HCT116 (cell line): ENCODE measurements around the gene ADGRA1. TPM values are rescaled to one million over a fixed set of nuclear protein-coding genes. Genes with fewer than 3 reads are reported as not detected.

ENCODE experiments used
- ATAC-seq: fragments of 200-7000 bp; cut with Tn5 transposase; 2 replicates; pipeline ENCODE4 v1.9.1; 2020; ENCODE audit warnings: mild to moderate bottlenecking, moderate library complexity
- BruUV-seq: library from RNA; stranded (reverse); fragments of 400-500 nt; replicated peaks from 2 replicates; lab custom pipeline; 2021; lab: Mats Ljungman, UMichigan
- CTCF ChIA-PET: fragments of 300-600 bp; sonication (Branson Sonifier 250); formaldehyde crosslinking; loops from one replicate; lab custom pipeline; 2021; ENCODE audit warnings: antibody characterized with exemption; lab: Charles Lee
- POLR2A ChIA-PET: fragments of 300-600, 350-600 bp; sonication (Branson Sonifier 250); formaldehyde crosslinking; loops from one replicate; lab custom pipeline; 2021; ENCODE audit warnings: antibody characterized with exemption; lab: Charles Lee
- RAD21 ChIA-PET, 2 experiments: fragments of 300-600 bp; sonication (Branson Sonifier 250); formaldehyde crosslinking; loops; one replicate each; lab custom pipeline; 2023; ENCODE audit warnings: low total read pairs in 2 of 2; ENCODE audit not compliant: uncharacterized antibody in 2 of 2, unreplicated experiment in 2 of 2, low non-redundant PET in 1 of 2; lab: Charles Lee
- DNase-seq: peaks from one replicate; pipeline ENCODE4 v3.0.0-alpha.2; 2010; ENCODE audit warnings: low read depth, low spot score
- H2AFZ ChIP-seq: fragments of 200-600 bp; shearing (Covaris generic), sonication (generic); 2 replicates; pipeline ENCODE4 v1.6.1; 2017; ENCODE audit warnings: low read depth, mixed run types, mixed read lengths, antibody characterized with exemption, low read length; ENCODE audit not compliant: poor library complexity, severe bottlenecking
- H3K27ac ChIP-seq: 2 replicates; pipeline ENCODE4 v1.5.1; 2012; ENCODE audit warnings: low read depth, low read length
- H3K27me3 ChIP-seq: fragments of 200-600 bp; sonication (generic); 2 replicates; pipeline ENCODE4 v1.6.1; 2016; ENCODE audit warnings: mixed run types, low read length, mixed read lengths; ENCODE audit not compliant: insufficient read depth
- H3K36me3 ChIP-seq, 2 experiments: fragments of 200-500 bp in 1 of 2; fragments of 200-600 bp in 1 of 2; sonication (Bioruptor generic) in 1 of 2; sonication (generic) in 1 of 2; 2 replicates each; pipeline versions ENCODE4 v1.5.1 to v1.6.1; 2014 to 2016; ENCODE audit warnings: low read length in 2 of 2, inconsistent platforms in 1 of 2, mixed read lengths in 1 of 2, mixed run types in 1 of 2; ENCODE audit not compliant: insufficient read depth in 2 of 2, control insufficient read depth in 1 of 2
- H3K4me1 ChIP-seq, 2 experiments: fragments of 200-600 bp in 1 of 2; sonication (generic) in 1 of 2; 2 replicates each; pipeline versions ENCODE4 v1.5.1 to v1.6.1; 2012 to 2017; ENCODE audit warnings: low read length in 2 of 2, inconsistent platforms in 1 of 2, mild to moderate bottlenecking in 1 of 2, mixed read lengths in 1 of 2, mixed run types in 1 of 2, moderate library complexity in 1 of 2; ENCODE audit not compliant: insufficient read depth in 2 of 2, control insufficient read depth in 1 of 2
- H3K4me2 ChIP-seq: fragments of 200-600 bp; sonication (generic); 2 replicates; pipeline ENCODE4 v1.6.1; 2017; ENCODE audit warnings: mixed run types, low read length, mixed read lengths
- H3K4me3 ChIP-seq, 2 experiments: fragments of 200-600 bp in 1 of 2; sonication (generic) in 1 of 2; replicated peaks in 1 of 2; 2 replicates each; pipeline ENCODE4 v1.5.1; 2011 to 2016; ENCODE audit warnings: low read length in 2 of 2, control low read depth in 1 of 2, low read depth in 1 of 2, mild to moderate bottlenecking in 1 of 2, mixed read lengths in 1 of 2, mixed run types in 1 of 2
- H3K79me2 ChIP-seq: fragments of 200-600 bp; sonication (generic); 2 replicates; pipeline ENCODE4 v1.6.1; 2017; ENCODE audit warnings: mild to moderate bottlenecking, mixed run types, low read length, moderate library complexity, mixed read lengths; ENCODE audit not compliant: insufficient read depth
- H3K9ac ChIP-seq: fragments of 200-600 bp; sonication (generic); 2 replicates; pipeline ENCODE4 v1.6.1; 2016; ENCODE audit warnings: low read length, mixed read lengths
- H3K9me2 ChIP-seq: fragments of 200-600 bp; sonication (generic), shearing (Covaris generic); 2 replicates; pipeline ENCODE4 v1.6.1; 2017; ENCODE audit warnings: mixed run types, mild to moderate bottlenecking, moderate library complexity; ENCODE audit not compliant: insufficient read depth
- H3K9me3 ChIP-seq, 2 experiments: fragments of 200-500 bp in 1 of 2; fragments of 200-600 bp in 1 of 2; sonication (Bioruptor generic) in 1 of 2; sonication (generic) in 1 of 2; 2 replicates each; pipeline ENCODE4 v1.6.1; 2014 to 2017; ENCODE audit warnings: low read length in 2 of 2, mixed read lengths in 2 of 2, inconsistent platforms in 1 of 2, low read depth in 1 of 2, mild to moderate bottlenecking in 1 of 2, mixed run types in 1 of 2, moderate library complexity in 1 of 2; ENCODE audit not compliant: control insufficient read depth in 1 of 2, insufficient read depth in 1 of 2
- H4K20me1 ChIP-seq: fragments of 200-600 bp; sonication (generic), shearing (Covaris generic); 2 replicates; pipeline ENCODE4 v1.6.1; 2017; ENCODE audit warnings: mixed run types, mild to moderate bottlenecking, moderate library complexity; ENCODE audit not compliant: insufficient read depth
- EGR1 ChIP-seq: IDR thresholded peaks from 2 replicates; pipeline ENCODE4 v1.6.1; 2012; ENCODE audit warnings: low read depth
- ELF1 ChIP-seq: IDR thresholded peaks from 2 replicates; pipeline ENCODE4 v1.6.1; 2012; ENCODE audit warnings: low read depth, borderline replicate concordance
- FOSL1 ChIP-seq: IDR thresholded peaks from 2 replicates; pipeline ENCODE4 v1.6.1; 2012; ENCODE audit warnings: low read depth
- JUND ChIP-seq: IDR thresholded peaks from 2 replicates; pipeline ENCODE4 v1.6.1; 2012
- POLR2AphosphoS5 ChIP-seq: IDR thresholded peaks from 2 replicates; pipeline ENCODE4 v1.6.1; 2011; ENCODE audit warnings: mild to moderate bottlenecking, low read depth, low read length, moderate library complexity
- RAD21 ChIP-seq: IDR thresholded peaks from 2 replicates; pipeline ENCODE4 v1.6.1; 2012; ENCODE audit warnings: low read depth, mild to moderate bottlenecking
- SP1 ChIP-seq: IDR thresholded peaks from 2 replicates; pipeline ENCODE4 v1.6.1; 2012; ENCODE audit warnings: low read depth
- TCF7L2 ChIP-seq: IDR thresholded peaks from 2 replicates; pipeline ENCODE4 v1.7.0; 2011; ENCODE audit warnings: borderline replicate concordance, inconsistent platforms; ENCODE audit not compliant: insufficient read depth, insufficient read length; ENCODE audit errors: extremely low read depth
- YY1 ChIP-seq: IDR thresholded peaks from 2 replicates; pipeline ENCODE4 v1.6.1; 2011; ENCODE audit warnings: low read length, low read depth, moderate library complexity, mild to moderate bottlenecking; ENCODE audit not compliant: insufficient replicate concordance; ENCODE audit errors: extremely low read depth
- ZFX ChIP-seq: fragments of 450-650 bp; IDR thresholded peaks from 2 replicates; pipeline ENCODE4 v1.6.1; 2017
- ZNF274 ChIP-seq: fragments of 200-500 bp; sonication (Bioruptor generic); IDR thresholded peaks from 2 replicates; pipeline ENCODE4 v1.6.1; 2014; ENCODE audit warnings: mild to moderate bottlenecking, low read depth, low read length, inconsistent platforms
- intact Hi-C: fragments of 100-400 bp; cut with micrococcal nuclease; formaldehyde crosslinking; loops from 2 replicates; pipeline ENCODE4 v1.10.0; 2022
- total RNA-seq: library from RNA; stranded (reverse); gene quantifications from one replicate; pipeline ENCODE4 v1.2.1, GENCODE V29; 2021; ENCODE audit not compliant: unreplicated experiment
- TF ChIP-seq, protein P1 (sequence below): IDR thresholded peaks from 2 replicates; pipeline ENCODE4 v1.6.1; 2012
- TF ChIP-seq, protein P2 (sequence below): IDR thresholded peaks from 2 replicates; pipeline ENCODE4 v1.6.1; 2011; ENCODE audit warnings: mild to moderate bottlenecking, low read length, moderate library complexity; ENCODE audit not compliant: insufficient replicate concordance; ENCODE audit errors: extremely low read depth
- TF ChIP-seq, protein P3 (sequence below), 3 experiments: fragments of 200-600 bp in 1 of 3; sonication (generic) in 1 of 3; IDR thresholded peaks in 2 of 3; conservative IDR thresholded peaks in 1 of 3; 2 replicates each; pipeline ENCODE4 v1.5.1; 2012 to 2017; ENCODE audit warnings: low read depth in 2 of 3, low read length in 2 of 3, antibody characterized with exemption in 1 of 3, borderline replicate concordance in 1 of 3, control low read depth in 1 of 3, mild to moderate bottlenecking in 1 of 3, mixed read lengths in 1 of 3, mixed run types in 1 of 3, moderate library complexity in 1 of 3; ENCODE audit not compliant: insufficient read depth in 1 of 3

Gene ADGRA1
- total RNA-seq, 1 experiment from 2014 or later, result not detected

DNA sequence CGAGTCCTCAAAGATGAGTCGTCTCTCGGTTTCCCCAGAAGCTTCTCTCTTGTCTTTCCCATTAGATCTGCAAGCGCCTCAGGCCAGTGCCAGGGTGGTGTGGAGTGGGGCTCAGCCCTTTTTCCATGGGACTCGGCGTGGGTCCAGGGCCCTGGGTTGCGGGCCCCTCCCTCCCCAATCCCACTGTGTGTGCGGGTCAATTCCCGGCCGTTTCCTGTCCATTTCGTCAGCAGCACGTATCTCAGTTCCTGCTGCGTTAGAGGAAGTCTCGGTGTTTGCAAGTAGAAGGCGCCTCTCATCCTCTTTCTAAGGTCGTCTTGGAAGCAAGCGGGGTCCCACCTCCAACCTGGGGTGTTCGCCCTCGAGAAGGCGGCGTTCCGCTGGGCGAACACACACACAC, 25.1 kb upstream of the ADGRA1 start:
- H3K4me1 ChIP-seq, result no peaks in the 10 kb centered on the region
- ATAC-seq, result no peak
- H3K9me2 ChIP-seq, result no peaks in the 10 kb centered on the region
- H4K20me1 ChIP-seq, result no peaks in the 10 kb centered on the region
- POLR2A ChIA-PET, result no interaction called here
- no peak overlapping the region for H2AFZ ChIP-seq
- H3K27ac ChIP-seq, result no peak overlapping the region
- CTCF ChIA-PET, result no interaction called here
- no peak overlapping the region for H3K9ac ChIP-seq
- no peak overlapping the region for H3K4me3 ChIP-seq
- H3K9me3 ChIP-seq, result no peaks in the 10 kb centered on the region
- no peak overlapping the region for H3K4me2 ChIP-seq
- TF ChIP-seq, protein P1, sequence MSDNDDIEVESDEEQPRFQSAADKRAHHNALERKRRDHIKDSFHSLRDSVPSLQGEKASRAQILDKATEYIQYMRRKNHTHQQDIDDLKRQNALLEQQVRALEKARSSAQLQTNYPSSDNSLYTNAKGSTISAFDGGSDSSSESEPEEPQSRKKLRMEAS, result no peak
- TF ChIP-seq SP1, result no peak
- no peak for TF ChIP-seq TCF7L2
- TF ChIP-seq, protein P2, sequence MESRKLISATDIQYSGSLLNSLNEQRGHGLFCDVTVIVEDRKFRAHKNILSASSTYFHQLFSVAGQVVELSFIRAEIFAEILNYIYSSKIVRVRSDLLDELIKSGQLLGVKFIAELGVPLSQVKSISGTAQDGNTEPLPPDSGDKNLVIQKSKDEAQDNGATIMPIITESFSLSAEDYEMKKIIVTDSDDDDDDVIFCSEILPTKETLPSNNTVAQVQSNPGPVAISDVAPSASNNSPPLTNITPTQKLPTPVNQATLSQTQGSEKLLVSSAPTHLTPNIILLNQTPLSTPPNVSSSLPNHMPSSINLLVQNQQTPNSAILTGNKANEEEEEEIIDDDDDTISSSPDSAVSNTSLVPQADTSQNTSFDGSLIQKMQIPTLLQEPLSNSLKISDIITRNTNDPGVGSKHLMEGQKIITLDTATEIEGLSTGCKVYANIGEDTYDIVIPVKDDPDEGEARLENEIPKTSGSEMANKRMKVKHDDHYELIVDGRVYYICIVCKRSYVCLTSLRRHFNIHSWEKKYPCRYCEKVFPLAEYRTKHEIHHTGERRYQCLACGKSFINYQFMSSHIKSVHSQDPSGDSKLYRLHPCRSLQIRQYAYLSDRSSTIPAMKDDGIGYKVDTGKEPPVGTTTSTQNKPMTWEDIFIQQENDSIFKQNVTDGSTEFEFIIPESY, result no peak
- no peak for TF ChIP-seq RAD21
- TF ChIP-seq POLR2AphosphoS5, result no peak
- TF ChIP-seq ZFX, result no peak
- no peak for TF ChIP-seq YY1
- TF ChIP-seq ELF1, result no peak
- no peak for TF ChIP-seq FOSL1
- TF ChIP-seq, protein P3, sequence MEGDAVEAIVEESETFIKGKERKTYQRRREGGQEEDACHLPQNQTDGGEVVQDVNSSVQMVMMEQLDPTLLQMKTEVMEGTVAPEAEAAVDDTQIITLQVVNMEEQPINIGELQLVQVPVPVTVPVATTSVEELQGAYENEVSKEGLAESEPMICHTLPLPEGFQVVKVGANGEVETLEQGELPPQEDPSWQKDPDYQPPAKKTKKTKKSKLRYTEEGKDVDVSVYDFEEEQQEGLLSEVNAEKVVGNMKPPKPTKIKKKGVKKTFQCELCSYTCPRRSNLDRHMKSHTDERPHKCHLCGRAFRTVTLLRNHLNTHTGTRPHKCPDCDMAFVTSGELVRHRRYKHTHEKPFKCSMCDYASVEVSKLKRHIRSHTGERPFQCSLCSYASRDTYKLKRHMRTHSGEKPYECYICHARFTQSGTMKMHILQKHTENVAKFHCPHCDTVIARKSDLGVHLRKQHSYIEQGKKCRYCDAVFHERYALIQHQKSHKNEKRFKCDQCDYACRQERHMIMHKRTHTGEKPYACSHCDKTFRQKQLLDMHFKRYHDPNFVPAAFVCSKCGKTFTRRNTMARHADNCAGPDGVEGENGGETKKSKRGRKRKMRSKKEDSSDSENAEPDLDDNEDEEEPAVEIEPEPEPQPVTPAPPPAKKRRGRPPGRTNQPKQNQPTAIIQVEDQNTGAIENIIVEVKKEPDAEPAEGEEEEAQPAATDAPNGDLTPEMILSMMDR (IDR thresholded peaks at IDR 0.05 in 2 of 3, conservative IDR thresholded peaks at IDR 0.05 in 1 of 3; ENCODE audit: borderline replicate concordance in 1 of 3, insufficient read depth in 1 of 3, low read depth in 2 of 3, low read length in 2 of 3), result no peak
- no peak for TF ChIP-seq ZNF274
- TF ChIP-seq EGR1, result no peak
- no peak for TF ChIP-seq JUND
- H3K36me3 ChIP-seq, result no peaks in the 10 kb centered on the region
- RAD21 ChIA-PET, result no interaction called here
- BruUV-seq, result no TSS peak
- H3K27me3 ChIP-seq, result no peaks in the 10 kb centered on the region; the same call in 1 of the 2 replicates
- no peak for DNase-seq
- intact Hi-C loops, result no loop called here
- H3K79me2 ChIP-seq, result no peaks in the 10 kb centered on the region
